GM12878 (cell line): ENCODE measurements around the gene FNIP1. TPM values are rescaled to one million over a fixed set of nuclear protein-coding genes. Genes with fewer than 3 reads are reported as not detected.
"Not testable (repeated sequence)": the region's sequence is repeated elsewhere in the genome, so short reads cannot be mapped to it uniquely, and the experiment has no call there.

Source experiments
- ATAC-seq: fragments of 200-7000 bp; cut with Tn5 transposase; 3 replicates; pipeline ENCODE4 v1.9.1; 2020; ENCODE audit warnings: mild to moderate bottlenecking, moderate library complexity
- BruUV-seq: library from RNA; stranded (reverse); fragments of 400-500 nt; replicated peaks from 2 replicates; lab custom pipeline; 2021; lab: Mats Ljungman, UMichigan
- CTCF ChIA-PET: fragments of 300-600 bp; sonication (Branson Sonifier 250); formaldehyde crosslinking; extraction: SDS; loops from one replicate; lab custom pipeline; 2021; ENCODE audit warnings: inconsistent platforms; lab: Yijun Ruan, JAX
- POLR2A ChIA-PET: fragments of 350-600 bp; formaldehyde crosslinking; extraction: SDS; loops from one replicate; lab custom pipeline; 2021; ENCODE audit warnings: inconsistent platforms; lab: Charles Lee
- RAD21 ChIA-PET: fragments of 300-600 bp; sonication (Branson Sonifier 250); formaldehyde crosslinking; loops from one replicate; lab custom pipeline; 2023; ENCODE audit warnings: antibody characterized with exemption; ENCODE audit not compliant: unreplicated experiment; lab: Charles Lee
- SMC1A ChIA-PET: fragments of 300-600 bp; sonication (Branson Sonifier 250); formaldehyde crosslinking; loops from one replicate; lab custom pipeline; 2023; ENCODE audit not compliant: unreplicated experiment, uncharacterized antibody; lab: Charles Lee
- DNase-seq: peaks from one replicate; pipeline ENCODE4 v3.0.0-alpha.2; 2011; ENCODE audit warnings: low read depth, low spot score
- FAIRE-seq: peaks from 3 replicates; lab custom pipeline; 2011; peaks lifted over from hg19 to GRCh38; lab: Jason Lieb, UNC
- H2AFZ ChIP-seq: 2 replicates; pipeline ENCODE4 v1.6.0; 2011; ENCODE audit warnings: low read depth, low read length, control low read depth; ENCODE audit not compliant: control insufficient read depth
- H3K27ac ChIP-seq: 2 replicates; pipeline ENCODE4 v1.5.1; 2011; ENCODE audit warnings: control low read depth; ENCODE audit not compliant: control insufficient read depth, insufficient read depth
- H3K27me3 ChIP-seq, 2 experiments: replicated peaks in 1 of 2; 2 replicates each; pipeline versions ENCODE4 v1.6.0 to v1.6.1; 2011; ENCODE audit warnings: low read length in 1 of 2; ENCODE audit not compliant: control insufficient read depth in 2 of 2, insufficient read depth in 2 of 2
- H3K36me3 ChIP-seq, 2 experiments: 2 replicates each; pipeline ENCODE4 v1.5.1; 2011; ENCODE audit warnings: low read length in 1 of 2; ENCODE audit not compliant: control insufficient read depth in 2 of 2, insufficient read depth in 2 of 2
- H3K4me1 ChIP-seq: 2 replicates; pipeline ENCODE4 v1.6.1; 2011; ENCODE audit warnings: mild to moderate bottlenecking, low read length, moderate library complexity, mixed read lengths; ENCODE audit not compliant: control insufficient read depth, insufficient read depth
- H3K4me2 ChIP-seq: 2 replicates; pipeline ENCODE4 v1.6.0; 2011; ENCODE audit warnings: control low read depth; ENCODE audit not compliant: control insufficient read depth, insufficient read depth
- H3K4me3 ChIP-seq: fragments of 200-600 bp; sonication (generic); 2 replicates; pipeline ENCODE4 v1.5.1; 2016
- H3K79me2 ChIP-seq: 2 replicates; pipeline ENCODE4 v1.6.0; 2011; ENCODE audit warnings: low read length; ENCODE audit not compliant: control insufficient read depth, insufficient read depth
- H3K9ac ChIP-seq: 2 replicates; pipeline ENCODE4 v1.8.0; 2011; ENCODE audit warnings: low read length, control low read depth, mixed read lengths; ENCODE audit not compliant: control insufficient read depth, insufficient read depth
- H3K9me3 ChIP-seq: replicated peaks from 3 replicates; pipeline ENCODE4 v1.5.1; 2011; ENCODE audit warnings: mild to moderate bottlenecking, low read length; ENCODE audit not compliant: control insufficient read depth, insufficient read depth
- H4K20me1 ChIP-seq: 2 replicates; pipeline ENCODE4 v1.6.0; 2011; ENCODE audit not compliant: control insufficient read depth, insufficient read depth
- CBX3 ChIP-seq: fragments of 200-600 bp; sonication (generic); IDR thresholded peaks from 2 replicates; pipeline ENCODE4 v1.6.1; 2016; ENCODE audit warnings: low read depth, borderline replicate concordance
- CREB1 ChIP-seq: IDR thresholded peaks from 2 replicates; pipeline ENCODE4 v1.6.1; 2012; ENCODE audit warnings: low read depth, mild to moderate bottlenecking, inconsistent platforms
- E2F8 ChIP-seq: fragments of 450-650 bp; IDR thresholded peaks from 2 replicates; pipeline ENCODE4 v1.6.1; 2018; ENCODE audit warnings: mild to moderate bottlenecking, low read depth, moderate library complexity; ENCODE audit not compliant: partially characterized antibody
- MYB ChIP-seq: fragments of 150-350 bp; IDR thresholded peaks from 2 replicates; pipeline ENCODE4 v1.6.1; 2014; ENCODE audit warnings: mild to moderate bottlenecking, low read depth, low read length, borderline replicate concordance
- NFIC ChIP-seq: IDR thresholded peaks from 2 replicates; pipeline ENCODE4 v1.6.1; 2012; ENCODE audit warnings: low read depth, mild to moderate bottlenecking, inconsistent platforms, low read length, moderate library complexity
- SREBF2 ChIP-seq: IDR thresholded peaks from 2 replicates; pipeline ENCODE4 v1.6.1; 2012; ENCODE audit warnings: mild to moderate bottlenecking, low read length
- TCF12 ChIP-seq: IDR thresholded peaks from 2 replicates; pipeline ENCODE4 v1.6.1; 2011; ENCODE audit warnings: low read depth, mild to moderate bottlenecking, low read length
- YY1 ChIP-seq: IDR thresholded peaks from 2 replicates; pipeline ENCODE4 v1.6.1; 2011; ENCODE audit warnings: low read depth, mild to moderate bottlenecking, low read length
- ZNF207 ChIP-seq: fragments of 450-650 bp; IDR thresholded peaks from 2 replicates; pipeline ENCODE4 v1.6.1; 2014; ENCODE audit warnings: antibody characterized with exemption, mild to moderate bottlenecking, borderline replicate concordance
- WGBS: methylation state at CpG from one replicate; pipeline ENCODE4 v1.1.6; 2016; ENCODE audit warnings: low lambda C conversion rate; ENCODE audit not compliant: insufficient replicate concordance, insufficient coverage; ENCODE audit errors: missing lambda C conversion rate; 5-methylcytosine and 5-hydroxymethylcytosine counted together
- in situ Hi-C: fragments of 300-500 bp; cut with MboI; formaldehyde crosslinking; loops from 9 replicates; pipeline ENCODE4 v1.14.3; 2018; ENCODE audit warnings: mixed read lengths
- intact Hi-C: fragments of 100-400 bp; cut with micrococcal nuclease; formaldehyde crosslinking; loops from one replicate; pipeline ENCODE4 v1.14.2; 2022; ENCODE audit not compliant: unreplicated experiment
- polyA plus RNA-seq, 11 experiments: library from polyadenylated mRNA; depleted of rRNA in 4 of 11; unstranded in 6 of 11; stranded (reverse) in 5 of 11; fragments of >200 nt; fragmentation: Nextera tagmentation in 4 of 11; fragmentation: Illumina TruSeq in 1 of 11; extraction: Ambion mirVana in 4 of 11; extraction: Trizol in 1 of 11; gene quantifications; 1 replicate in 1 of 11; 2 replicates in 10 of 11; pipeline versions ENCODE4 v1.2.1 to v1.2.3, GENCODE V29; 2011 to 2016; ENCODE audit warnings: inconsistent platforms in 2 of 11, missing spikeins in 2 of 11, low read depth in 1 of 11
- total RNA-seq, 4 experiments: library from RNA; depleted of rRNA in 3 of 4; stranded (reverse); fragments of >200 nt in 3 of 4; fragmentation: Illumina TruSeq in 1 of 4; extraction: Trizol in 1 of 4; gene quantifications; 2 replicates each; pipeline versions ENCODE4 v1.2.1 to v1.2.3, GENCODE V29; 2013 to 2021
- TF ChIP-seq, protein P1 (sequence below): fragments of 450-650 bp; IDR thresholded peaks from 2 replicates; pipeline ENCODE4 v1.6.1; 2016; ENCODE audit warnings: mild to moderate bottlenecking
- TF ChIP-seq, protein P2 (sequence below): fragments of 150-350 bp; IDR thresholded peaks from 2 replicates; pipeline ENCODE4 v1.6.1; 2014; ENCODE audit warnings: mild to moderate bottlenecking, low read depth, low read length

FNIP1 gene
- total and polyA plus RNA-seq, 10 of the 15 experiments (the other 5 are each of a cell fraction or from before 2014, with no cell fraction given), result 4.3 to 18.0 (median 14.0) TPM

DNA sequence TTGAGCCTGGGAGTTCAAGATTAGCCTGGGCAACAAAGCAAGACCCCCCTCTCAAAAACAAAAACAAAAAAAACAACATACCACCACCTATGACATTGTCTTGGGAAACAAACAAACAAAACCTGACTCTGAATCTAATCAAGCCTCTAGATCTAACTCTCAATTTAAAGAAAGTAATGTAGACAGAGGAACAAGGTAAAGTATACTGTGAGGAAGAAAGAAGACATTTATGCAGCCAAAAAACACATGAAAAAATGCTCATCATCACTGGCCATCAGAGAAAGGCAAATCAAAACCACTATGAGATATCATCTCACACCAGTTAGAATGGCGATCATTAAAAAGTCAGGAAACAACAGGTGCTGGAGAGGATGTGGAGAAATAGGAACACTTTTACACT is 18.7 kb downstream of the FNIP1 start:
- H3K9ac ChIP-seq, ATAC-seq, FAIRE-seq, CTCF ChIA-PET, H3K27ac ChIP-seq, H3K4me3 ChIP-seq, DNase-seq, BruUV-seq, H3K4me1 ChIP-seq, H3K36me3 ChIP-seq, in situ Hi-C loops, H4K20me1 ChIP-seq, H3K27me3 ChIP-seq, POLR2A ChIA-PET, H2AFZ ChIP-seq, intact Hi-C loops, H3K4me2 ChIP-seq, SMC1A ChIA-PET, H3K9me3 ChIP-seq, RAD21 ChIA-PET: not testable (repeated sequence)
- peaks cover 44% of the 10 kb centered on the region for H3K79me2 ChIP-seq
- WGBS, result 83% methylated on average over 1 of the region's 1 CpG

DNA sequence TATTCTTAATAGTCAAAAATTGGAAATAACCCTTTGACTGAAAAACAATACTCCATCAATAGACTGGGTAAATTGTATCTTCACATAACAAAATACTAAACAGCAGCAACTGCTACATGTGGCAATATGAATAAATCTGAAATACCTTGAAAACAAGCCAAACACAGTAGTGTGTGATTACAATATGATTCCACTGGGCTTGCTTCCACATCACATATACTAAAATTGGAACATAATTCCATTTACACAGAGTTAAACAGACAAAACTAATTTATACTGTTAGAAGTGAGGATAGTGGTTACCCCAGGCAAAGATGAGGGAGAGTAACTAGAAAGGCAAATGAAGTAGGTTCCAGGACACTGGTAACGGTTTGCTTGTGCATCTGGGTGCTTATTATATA is 20.4 kb downstream of the FNIP1 start:
- in situ Hi-C loops, result no loop called here
- DNase-seq (no peak), ATAC-seq (no peak), FAIRE-seq (no peak)
- no peaks in the 10 kb centered on the region for H3K36me3 ChIP-seq
- H3K4me2 ChIP-seq, result no peak overlapping the region
- intact Hi-C loops, result no loop called here
- H3K79me2 ChIP-seq, result peaks cover 40% of the 10 kb centered on the region
- no peaks in the 10 kb centered on the region for H3K9me3 ChIP-seq
- no peak overlapping the region for H3K9ac ChIP-seq
- ChIA-PET POLR2A (no interaction called here), CTCF (no interaction called here), RAD21 (no interaction called here), SMC1A (no interaction called here)
- H3K27me3 ChIP-seq, result no peaks in the 10 kb centered on the region
- H2AFZ ChIP-seq, result no peak overlapping the region
- no peak overlapping the region for H3K27ac ChIP-seq
- no peaks in the 10 kb centered on the region for H4K20me1 ChIP-seq
- WGBS, result 100% methylated on average over 1 of the region's 1 CpG
- H3K4me1 ChIP-seq, result no peaks in the 10 kb centered on the region
- H3K4me3 ChIP-seq, result no peak overlapping the region
- no TSS peak for BruUV-seq
- TF ChIP-seq, protein P1, sequence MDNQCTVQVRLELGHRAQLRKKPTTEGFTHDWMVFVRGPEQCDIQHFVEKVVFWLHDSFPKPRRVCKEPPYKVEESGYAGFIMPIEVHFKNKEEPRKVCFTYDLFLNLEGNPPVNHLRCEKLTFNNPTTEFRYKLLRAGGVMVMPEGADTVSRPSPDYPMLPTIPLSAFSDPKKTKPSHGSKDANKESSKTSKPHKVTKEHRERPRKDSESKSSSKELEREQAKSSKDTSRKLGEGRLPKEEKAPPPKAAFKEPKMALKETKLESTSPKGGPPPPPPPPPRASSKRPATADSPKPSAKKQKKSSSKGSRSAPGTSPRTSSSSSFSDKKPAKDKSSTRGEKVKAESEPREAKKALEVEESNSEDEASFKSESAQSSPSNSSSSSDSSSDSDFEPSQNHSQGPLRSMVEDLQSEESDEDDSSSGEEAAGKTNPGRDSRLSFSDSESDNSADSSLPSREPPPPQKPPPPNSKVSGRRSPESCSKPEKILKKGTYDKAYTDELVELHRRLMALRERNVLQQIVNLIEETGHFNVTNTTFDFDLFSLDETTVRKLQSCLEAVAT, result no peak
- TF ChIP-seq E2F8, result no peak
- TF ChIP-seq MYB, result no peak
- TF ChIP-seq CBX3, result no peak
- no peak for TF ChIP-seq YY1
- no peak for TF ChIP-seq SREBF2
- TF ChIP-seq ZNF207, result no peak
- TF ChIP-seq NFIC, result no peak
- no peak for TF ChIP-seq CREB1
- no peak for TF ChIP-seq TCF12
- TF ChIP-seq, protein P2, sequence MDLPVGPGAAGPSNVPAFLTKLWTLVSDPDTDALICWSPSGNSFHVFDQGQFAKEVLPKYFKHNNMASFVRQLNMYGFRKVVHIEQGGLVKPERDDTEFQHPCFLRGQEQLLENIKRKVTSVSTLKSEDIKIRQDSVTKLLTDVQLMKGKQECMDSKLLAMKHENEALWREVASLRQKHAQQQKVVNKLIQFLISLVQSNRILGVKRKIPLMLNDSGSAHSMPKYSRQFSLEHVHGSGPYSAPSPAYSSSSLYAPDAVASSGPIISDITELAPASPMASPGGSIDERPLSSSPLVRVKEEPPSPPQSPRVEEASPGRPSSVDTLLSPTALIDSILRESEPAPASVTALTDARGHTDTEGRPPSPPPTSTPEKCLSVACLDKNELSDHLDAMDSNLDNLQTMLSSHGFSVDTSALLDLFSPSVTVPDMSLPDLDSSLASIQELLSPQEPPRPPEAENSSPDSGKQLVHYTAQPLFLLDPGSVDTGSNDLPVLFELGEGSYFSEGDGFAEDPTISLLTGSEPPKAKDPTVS, result no peak
